Myocyte (in vitro differentiated cells): ENCODE results near the gene STAB1. TPM values are rescaled to one million over a fixed set of nuclear protein-coding genes. Genes with fewer than 3 reads are reported as not detected.
"Not testable (repeated sequence)": the region's sequence is repeated elsewhere in the genome, so short reads cannot be mapped to it uniquely, and the experiment has no call there.

Experiments used
- DNase-seq: peaks from one replicate; pipeline ENCODE4 v3.0.0-alpha.2; 2012; ENCODE audit warnings: low read depth
- total RNA-seq: library from RNA; depleted of rRNA; stranded (reverse); fragments of >200 nt; gene quantifications from 2 replicates; pipeline ENCODE4 v1.2.3, GENCODE V29; 2014

Gene STAB1
- total RNA-seq, 1 donor from 2014 or later, result 0.59 TPM

DNA sequence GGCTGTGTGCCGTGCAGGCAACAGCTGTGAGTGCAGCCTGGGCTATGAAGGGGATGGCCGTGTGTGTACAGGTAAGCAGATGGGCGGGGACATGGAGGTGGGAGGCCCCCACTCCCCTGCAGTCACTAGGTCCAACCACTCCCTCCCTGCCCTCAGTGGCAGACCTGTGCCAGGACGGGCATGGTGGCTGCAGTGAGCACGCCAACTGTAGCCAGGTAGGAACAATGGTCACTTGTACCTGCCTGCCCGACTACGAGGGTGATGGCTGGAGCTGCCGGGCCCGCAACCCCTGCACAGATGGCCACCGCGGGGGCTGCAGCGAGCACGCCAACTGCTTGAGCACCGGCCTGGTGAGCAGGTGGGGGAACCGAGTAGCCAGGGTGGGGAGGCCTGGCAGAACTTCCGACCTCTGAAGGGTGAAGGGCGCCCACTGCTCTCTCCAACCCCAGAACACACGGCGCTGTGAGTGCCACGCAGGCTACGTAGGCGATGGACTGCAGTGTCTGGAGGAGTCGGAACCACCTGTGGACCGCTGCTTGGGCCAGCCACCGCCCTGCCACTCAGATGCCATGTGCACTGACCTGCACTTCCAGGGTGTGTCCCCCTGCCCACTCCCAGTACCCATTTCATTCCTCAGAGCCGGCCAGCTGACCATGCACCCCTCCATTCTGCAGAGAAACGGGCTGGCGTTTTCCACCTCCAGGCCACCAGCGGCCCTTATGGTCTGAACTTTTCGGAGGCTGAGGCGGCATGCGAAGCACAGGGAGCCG lies 26.9 kb downstream of the STAB1 start:
- no peak for DNase-seq

DNA sequence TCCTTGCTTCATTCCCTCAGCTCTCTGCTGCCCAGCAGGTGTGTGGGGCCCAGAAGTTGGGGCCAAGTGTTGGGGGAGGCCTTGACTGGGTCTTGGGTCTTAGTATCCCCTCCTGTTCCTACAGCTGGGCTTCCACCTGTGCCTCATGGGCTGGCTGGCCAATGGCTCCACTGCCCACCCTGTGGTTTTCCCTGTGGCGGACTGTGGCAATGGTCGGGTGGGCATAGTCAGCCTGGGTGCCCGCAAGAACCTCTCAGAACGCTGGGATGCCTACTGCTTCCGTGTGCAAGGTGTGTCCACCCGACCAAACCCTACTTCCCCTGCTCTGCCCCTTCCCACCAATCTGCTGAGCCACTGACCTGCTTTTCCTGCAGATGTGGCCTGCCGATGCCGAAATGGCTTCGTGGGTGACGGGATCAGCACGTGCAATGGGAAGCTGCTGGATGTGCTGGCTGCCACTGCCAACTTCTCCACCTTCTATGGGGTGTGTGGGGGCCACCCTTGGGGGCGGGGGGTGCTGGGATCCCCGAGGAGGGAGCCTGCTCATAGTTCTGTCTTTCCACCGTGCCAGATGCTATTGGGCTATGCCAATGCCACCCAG lies 27.6 kb downstream of the STAB1 start:
- DNase-seq, result no peak

DNA sequence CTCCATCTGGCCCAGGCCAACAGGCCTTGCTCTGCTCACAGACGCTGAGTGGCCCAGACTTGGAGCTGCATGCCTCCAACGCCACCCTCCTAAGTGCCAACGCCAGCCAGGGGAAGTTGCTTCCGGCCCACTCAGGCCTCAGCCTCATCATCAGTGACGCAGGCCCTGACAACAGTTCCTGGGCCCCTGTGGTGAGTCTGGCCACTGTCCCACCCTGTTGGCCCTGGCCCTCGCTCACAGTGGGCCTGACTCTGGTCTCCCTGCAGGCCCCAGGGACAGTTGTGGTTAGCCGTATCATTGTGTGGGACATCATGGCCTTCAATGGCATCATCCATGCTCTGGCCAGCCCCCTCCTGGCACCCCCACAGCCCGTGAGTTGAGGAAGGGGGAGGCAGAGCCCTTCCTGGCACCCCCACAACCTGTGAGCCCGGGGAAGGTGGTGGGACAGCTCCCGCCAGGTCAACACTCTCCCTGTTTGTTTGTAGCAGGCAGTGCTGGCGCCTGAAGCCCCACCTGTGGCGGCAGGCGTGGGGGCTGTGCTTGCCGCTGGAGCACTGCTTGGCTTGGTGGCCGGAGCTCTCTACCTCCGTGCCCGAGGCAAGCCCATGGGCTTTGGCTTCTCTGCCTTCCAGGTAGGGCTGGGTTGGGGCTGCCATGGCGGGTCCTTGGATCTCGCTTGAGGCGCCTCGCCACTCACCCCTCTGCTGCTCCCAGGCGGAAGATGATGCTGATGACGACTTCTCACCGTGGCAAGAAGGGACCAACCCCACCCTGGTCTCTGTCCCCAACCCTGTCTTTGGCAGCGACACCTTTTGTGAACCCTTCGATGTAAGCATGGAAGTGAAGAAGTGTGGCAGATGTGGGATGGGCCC lies 28.5 kb downstream of the STAB1 start:
- DNase-seq, result no peak

DNA sequence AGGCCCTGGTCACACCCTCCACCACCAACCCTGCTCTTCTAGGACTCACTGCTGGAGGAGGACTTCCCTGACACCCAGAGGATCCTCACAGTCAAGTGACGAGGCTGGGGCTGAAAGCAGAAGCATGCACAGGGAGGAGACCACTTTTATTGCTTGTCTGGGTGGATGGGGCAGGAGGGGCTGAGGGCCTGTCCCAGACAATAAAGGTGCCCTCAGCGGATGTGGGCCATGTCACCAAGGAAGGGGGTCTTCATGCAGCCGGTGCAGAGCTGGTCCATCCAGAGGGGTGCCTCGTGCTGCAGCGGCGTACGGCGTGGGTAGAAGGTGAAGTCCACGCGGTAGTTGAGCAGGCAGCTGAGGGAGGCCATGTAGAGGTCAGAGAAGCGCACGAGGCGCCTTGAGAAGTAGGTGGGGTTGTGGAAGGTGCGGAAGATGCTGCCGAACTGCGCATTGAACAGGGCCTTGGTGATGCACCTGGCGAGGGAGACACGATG lies 29.2 kb downstream of the STAB1 start:
- DNase-seq, result no peak

DNA sequence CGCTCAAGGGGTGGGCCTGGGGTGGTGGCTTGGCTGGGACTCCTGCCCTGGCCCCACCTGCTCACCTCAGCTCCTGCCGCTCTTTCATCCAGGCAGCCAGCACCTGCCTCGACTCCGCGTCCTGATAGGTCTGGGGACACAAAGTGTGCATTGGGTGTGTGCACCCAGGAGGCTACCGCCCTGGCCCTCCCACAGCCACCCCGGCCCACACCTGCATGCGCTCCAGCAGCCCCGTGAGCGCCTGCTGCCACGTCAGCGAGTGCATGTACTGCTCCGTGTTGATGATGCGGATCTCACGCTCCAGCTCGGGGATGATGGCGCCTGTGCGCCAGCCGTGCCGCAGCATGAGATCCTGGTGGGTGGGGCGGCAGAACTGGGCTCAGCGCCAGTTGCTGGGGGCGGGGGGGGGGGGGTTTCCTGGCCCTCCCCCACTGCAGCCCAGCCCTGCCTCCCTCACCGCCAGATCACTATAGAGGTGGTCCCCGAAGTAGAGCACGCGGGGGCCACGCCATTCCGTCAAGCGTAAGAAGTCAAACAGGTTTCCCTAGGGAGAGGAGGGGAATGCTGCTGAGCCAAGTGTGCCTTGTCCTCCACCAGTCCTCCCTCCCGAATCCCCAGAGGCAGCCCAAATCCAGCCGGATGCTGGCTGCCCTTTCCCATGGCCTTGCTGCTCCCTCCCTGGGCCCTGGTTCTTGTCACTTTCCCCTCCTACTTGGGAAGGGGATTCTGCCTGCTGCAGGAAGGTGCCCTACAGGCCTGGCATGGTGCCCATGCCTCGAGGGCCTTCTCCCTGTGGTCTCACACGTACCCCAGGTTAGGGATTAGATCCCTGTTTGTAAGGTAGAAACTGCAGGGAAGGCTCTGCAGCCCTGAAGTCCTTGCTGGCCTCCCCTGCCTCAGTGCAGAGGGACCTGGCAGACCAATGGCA lies 29.9 kb downstream of the STAB1 start:
- DNase-seq, result no peak

DNA sequence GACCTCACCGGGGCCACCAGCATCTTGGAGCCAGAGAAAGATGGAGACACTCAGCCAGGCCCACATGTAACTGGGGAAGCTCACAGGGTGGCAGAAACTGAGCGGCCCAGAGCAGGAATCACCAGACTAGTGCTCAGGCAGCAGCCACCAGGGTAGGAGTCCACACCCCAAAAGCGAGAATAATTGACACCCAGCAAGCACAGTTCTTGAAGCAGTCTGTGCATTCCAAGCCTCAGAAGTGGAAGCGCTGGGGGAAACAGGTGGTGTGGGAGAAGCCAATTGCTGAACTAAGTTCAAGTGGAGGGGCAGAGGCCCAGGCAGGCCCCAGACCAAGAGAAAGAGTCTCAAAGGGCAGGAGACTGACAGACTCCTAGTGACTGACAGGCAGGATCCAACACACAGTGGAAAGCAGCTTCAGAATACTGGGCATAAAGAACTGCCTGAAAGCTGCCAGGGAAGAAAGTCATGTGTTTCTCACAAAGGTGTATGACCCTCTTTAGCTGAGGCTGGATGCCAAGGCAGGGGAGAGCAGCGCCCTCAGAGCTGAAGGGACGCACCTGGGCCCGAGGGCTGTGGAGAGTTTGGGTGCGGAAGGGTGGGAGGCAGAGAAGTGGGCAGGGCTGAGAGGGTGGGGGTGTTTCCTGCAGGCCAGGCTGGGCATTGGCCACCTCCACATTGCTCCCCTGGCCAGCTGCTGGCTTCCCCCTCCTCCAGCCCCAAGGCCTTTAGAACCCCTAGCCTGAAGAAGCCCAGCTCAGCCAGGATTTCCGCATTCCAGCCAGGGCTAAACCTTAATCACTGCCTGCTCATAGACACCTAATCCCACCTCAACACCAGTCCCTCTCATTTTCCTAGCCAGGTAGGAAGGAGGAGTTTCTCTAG lies 30.8 kb downstream of the STAB1 start:
- DNase-seq, result peak; percentile 26

DNA sequence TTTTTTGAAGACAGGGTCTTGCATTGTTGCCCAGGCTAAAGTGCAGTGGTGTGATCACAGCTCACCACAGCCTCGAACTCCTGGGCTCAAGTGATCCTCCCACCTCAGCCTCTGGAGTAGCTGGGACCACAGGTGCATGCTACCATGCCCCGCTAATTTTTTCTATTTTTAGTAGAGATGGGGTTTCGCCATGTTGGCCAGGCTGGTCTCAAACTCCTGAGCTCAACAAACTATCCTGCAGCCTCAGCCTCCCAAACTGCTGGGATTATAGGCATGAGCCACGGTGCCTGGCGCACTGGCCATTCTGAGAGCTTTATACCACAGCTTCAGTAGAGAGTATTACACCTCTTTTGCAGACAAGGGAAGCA lies 31.5 kb downstream of the STAB1 start:
- DNase-seq, result not testable (repeated sequence)

DNA sequence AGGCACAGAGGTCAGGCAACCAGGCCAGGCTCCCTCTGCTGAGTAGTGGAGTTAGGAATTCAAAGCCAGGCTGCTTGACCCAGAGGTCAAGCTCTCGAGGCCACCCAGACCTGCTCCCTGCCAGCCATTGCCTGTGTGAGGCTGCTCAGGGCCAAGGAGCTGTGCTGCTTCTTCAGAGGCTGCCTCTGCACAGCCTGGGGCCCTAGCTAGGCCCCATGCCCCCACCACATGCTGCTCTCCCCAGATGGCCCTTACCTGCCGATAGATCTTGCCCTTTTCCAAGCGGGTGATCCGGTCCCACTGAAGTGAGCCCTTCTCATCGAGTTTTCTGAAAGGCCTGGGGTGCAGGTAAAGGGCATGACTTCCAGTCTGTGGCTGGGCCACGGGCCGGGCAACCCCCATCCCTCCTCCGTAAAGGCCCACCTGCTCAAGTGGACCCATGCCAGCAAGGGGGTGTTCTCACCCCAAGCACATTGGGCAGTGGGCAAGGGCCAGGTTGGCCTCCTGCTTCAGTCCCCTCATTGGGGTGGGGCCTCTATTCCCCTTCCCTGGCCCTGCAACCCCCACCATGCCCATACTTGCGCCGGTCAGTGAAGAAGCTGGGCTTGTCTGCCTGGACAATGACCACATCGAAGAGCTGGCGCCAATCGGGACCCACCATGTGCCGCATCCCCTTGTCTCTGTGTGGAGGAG lies 32.0 kb downstream of the STAB1 start:
- no peak for DNase-seq

DNA sequence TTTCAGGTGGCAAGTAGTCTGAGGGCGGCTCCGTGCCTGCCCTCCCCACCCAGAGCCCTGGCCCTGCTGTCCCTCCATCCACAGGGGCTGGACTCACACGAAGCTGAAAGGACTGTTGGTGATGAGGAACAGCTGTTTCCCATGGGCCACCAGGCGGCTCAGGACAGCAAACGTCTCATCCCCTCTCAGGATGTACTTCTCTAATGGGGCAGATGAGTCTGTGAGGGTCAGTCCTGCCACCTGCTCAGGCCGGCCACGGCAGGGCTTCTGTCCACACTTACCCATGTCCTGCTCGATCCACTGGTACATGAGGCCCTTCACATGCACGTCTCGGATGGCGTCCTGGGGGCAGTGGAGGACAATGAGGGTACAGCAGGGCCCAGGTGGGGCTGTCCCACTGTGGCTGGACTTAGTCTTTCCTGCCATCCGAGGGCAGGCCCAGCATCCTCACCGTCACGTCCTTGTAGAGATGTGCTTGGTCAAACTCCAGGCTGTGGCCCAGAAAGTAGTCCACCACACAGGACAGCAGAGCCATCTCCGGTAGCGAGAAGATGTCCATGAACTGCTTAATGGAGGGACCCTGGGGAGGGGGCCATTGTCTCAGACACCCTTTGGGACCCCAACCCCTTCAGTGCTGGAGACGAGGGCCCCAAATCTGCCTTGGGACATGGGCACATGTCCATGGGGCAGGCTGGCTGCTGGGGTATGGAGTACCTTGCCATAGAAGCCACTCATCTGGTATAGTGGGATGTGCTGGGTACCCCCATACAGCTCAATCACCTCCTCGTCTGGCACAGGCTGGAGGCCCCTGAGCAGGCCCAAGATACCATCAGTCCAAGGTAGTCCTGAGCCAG lies 32.8 kb downstream of the STAB1 start:
- DNase-seq, result peak; percentile 23

DNA sequence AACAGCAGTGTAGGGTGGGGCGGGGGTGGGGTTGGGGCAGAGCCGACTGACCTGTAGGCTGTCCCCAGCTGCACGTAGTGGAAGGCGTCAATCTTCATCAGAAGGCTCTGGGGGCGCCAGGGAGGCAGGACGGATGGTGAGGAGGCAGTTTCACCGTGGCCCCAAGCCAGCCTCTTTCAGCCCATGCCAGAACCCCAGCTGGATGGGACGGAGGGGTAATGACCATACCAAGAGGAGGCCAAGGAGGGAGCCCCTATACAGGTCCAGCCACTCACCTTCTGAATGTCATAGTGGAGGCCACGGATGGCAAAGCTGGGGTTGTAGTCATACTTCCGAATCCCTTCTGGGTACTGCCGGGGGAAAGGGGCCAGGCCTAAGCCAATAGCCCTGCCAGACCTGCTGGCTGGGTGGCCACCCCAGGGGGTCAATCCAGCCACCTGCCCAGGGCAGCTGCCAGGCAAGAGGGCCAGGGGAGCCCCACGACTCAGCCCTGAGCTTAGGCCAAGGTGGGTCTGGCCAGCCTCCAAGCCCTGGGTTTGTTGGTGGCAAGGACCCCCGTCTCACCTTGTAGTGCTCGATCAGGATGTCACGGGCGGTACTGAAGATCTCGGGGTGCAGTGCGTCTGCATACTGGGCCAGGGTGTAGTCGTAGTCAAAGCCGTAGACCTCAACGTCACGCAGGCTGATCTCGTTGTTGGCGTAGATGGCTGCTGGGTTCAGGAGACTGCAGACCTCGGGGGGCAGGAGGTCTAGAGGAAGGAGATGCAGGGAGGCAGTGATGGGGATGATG lies 33.6 kb downstream of the STAB1 start:
- no peak for DNase-seq

DNA sequence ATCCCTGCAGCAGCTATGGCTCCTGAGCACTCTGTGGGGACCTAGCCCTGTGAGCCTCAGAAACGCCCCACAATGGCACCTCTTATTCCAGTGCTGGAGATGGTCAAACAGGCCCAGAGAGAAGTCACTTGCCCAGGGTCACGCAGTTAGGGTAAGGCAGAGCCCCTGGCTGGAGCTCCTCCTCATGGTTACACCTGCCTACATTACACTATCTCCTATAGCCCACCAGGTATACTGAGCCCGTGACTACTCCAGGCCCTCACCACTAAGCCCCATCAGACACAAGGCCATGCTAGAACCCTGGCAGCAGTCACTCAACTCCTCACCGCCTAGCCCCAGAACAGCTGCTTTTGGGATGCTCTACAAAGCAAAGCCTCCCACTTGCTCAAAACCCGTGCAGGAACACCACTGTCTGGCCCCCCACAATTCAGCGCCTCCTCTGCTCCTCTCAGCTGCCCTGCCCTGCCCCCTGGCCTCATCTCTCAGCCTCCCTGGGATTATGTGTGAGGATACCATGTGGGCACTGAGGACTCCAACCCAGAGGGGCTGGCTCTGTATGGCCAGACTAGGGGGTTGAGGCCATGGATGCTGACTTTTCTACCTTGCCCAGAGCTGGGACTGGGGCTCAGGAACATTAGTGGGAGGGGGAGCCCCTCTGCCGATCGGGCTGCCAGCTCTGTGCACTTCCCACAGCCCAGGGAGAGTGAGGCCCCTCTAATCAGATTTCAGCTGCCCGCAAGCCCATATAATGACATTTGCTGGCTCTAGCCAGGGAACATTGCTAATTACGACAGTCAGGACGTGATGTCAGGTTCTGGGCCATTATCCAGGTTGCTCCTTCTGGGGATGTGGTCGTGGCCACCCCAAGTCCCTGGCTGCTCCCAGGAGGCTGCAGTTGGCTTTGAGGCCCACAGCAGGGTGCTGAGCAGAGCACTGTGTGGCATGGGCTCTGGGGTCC lies 34.5 kb downstream of the STAB1 start:
- no peak for DNase-seq

DNA sequence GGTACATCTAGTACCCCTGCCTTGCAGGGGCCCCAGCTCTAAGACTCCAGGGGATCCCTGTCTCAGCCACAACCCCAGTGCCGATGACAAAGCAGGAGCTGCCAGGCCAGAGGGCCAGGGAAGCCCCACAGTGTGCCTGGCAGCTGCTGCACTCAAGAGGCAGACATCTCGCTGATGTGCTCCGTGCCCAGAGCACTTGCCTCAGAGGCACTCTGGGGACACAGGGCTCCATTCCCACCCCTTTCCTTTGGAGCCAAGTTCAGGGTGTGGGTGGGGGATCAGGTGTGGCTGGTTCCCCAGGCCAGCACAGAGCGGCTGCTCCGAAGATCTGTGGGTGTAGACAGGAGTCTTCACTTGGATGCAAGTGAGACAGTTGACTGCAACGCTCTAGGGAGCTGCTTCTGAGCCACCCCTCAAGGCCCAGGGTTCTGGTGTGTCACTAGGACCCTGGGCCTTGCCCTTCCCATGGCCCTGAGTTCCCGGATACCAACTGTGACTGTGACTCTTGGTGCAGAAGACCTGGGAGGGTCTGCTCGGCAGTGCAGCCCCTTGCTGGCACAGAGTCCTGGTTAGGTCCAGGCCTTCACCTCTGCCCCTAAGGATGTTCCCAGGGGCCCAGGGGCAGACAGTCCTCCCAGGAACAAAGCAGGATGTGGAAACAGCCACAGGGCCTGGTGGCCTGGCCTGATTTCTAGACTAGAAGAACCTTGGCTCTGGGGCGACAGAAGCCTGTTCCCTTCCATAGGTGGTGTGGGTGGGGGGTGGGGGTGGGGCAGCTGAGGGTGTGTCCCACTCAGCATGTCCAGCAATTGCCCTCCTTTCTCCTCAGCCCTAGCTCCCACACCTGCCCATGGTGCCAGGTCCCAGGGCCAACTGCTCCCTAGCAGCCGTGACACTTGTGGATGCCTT lies 36.0 kb downstream of the STAB1 start:
- DNase-seq, result no peak

DNA sequence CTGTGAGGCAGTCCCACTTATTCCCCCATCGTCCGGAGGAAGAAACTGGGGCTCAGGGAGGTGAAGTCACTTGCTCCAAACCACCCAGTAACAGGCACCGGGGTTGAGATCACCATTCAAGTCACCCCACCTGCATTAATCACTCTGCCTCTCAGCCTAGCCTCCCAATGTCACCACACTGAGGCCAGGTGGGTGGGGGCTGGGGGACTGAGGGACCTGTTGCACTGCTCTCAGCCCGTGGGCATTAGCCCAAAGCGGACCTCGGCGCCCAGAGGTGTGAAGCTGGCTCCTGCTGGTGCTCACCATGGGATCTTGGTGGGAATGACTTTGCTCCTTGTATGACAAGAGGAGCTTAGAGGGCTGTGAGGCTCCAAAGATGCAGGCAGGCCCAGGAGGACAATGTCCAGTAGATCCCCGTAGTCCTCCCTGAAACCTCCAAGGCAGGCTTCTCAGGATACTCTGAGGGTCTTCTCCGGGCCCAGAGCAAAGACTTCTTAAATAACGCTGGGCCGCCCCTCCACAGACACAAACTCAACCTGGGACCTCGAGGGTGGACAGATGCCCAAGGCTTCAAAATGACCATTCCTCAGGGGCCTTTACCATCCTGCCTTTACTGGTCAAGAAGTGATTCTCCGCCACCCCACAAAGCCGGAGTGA lies 36.9 kb downstream of the STAB1 start:
- no peak for DNase-seq

DNA sequence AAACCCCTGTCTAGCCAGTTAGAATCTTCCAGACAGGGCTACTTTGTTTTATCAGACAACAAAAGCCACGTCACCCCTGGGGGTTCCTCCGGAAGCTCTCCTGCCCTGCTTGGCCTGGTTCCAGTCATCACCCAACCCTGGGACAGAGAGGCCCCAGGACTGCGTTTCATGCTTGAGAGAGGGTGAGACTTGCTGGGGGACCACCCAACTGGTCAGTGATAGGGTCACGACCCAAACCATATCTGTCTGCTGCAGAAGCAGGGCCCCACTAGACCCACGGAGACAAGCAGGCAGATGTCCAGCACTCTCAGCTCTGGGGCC lies 37.3 kb downstream of the STAB1 start:
- no peak for DNase-seq
